Thoracic aorta (tissue), 2 donors: ENCODE data around the gene TTF2. TPM values are rescaled to one million over a fixed set of nuclear protein-coding genes. Genes with fewer than 3 reads are reported as not detected.

Experiments used
- ATAC-seq: fragments of 150-250 bp; one replicate; pipeline ENCODE4 v1.8.0; 2017; ENCODE audit warnings: low read depth; ENCODE audit not compliant: insufficient number of reproducible peaks, low FRiP score
- DNase-seq: peaks from one replicate; pipeline ENCODE4 v3.0.0-alpha.2; 2020; ENCODE audit warnings: low spot score
- H3K27ac ChIP-seq, 2 donors: fragments of 200-600 bp; sonication (generic); 1 replicate in 1 of 2; 2 replicates in 1 of 2; pipeline ENCODE4 v1.5.1; 2016; ENCODE audit warnings: mild to moderate bottlenecking in 2 of 2, moderate library complexity in 2 of 2
- H3K27me3 ChIP-seq: fragments of 200-600 bp; sonication (generic); replicated peaks from 2 replicates; pipeline ENCODE4 v1.6.0; 2016; ENCODE audit warnings: mild to moderate bottlenecking; ENCODE audit not compliant: insufficient read depth
- H3K36me3 ChIP-seq: fragments of 200-600 bp; sonication (generic); one replicate; pipeline ENCODE4 v1.5.1; 2016
- H3K4me1 ChIP-seq, 2 donors: fragments of 200-600 bp; sonication (generic); 1 replicate in 1 of 2; 2 replicates in 1 of 2; pipeline versions ENCODE4 v1.5.1 to v1.6.0; 2016; ENCODE audit warnings: low read depth in 2 of 2, mild to moderate bottlenecking in 1 of 2; ENCODE audit not compliant: control insufficient read depth in 1 of 2
- H3K4me3 ChIP-seq: fragments of 200-600 bp; sonication (generic); 2 replicates; pipeline ENCODE4 v1.5.1; 2016; ENCODE audit warnings: mild to moderate bottlenecking
- H3K9me3 ChIP-seq: fragments of 200-600 bp; sonication (generic); 2 replicates; pipeline ENCODE4 v1.5.1; 2016
- CTCF ChIP-seq: fragments of 200-600 bp; sonication (generic); IDR thresholded peaks from one replicate; pipeline ENCODE4 v1.5.1; 2019; ENCODE audit warnings: antibody characterized with exemption
- total RNA-seq, 2 donors: library from RNA; depleted of rRNA; stranded (reverse); fragments of >200 nt; gene quantifications; one replicate each; pipeline versions ENCODE4 v1.1.0 to v1.2.3, GENCODE V29; 2016

The TTF2 gene
- total RNA-seq, 2 donors from 2014 or later = 28.8 to 32.1 TPM

GRCh38 chr1:117033772-117034171 is 26.4 kb upstream of the TTF2 start:
- Histone ChIP-seq H3K36me3 (no peaks in the 10 kb centered on the region), H3K9me3 (no peaks in the 10 kb centered on the region), H3K27ac (no peak overlapping the region), H3K4me3 (no peak overlapping the region), H3K27me3 (no peaks in the 10 kb centered on the region), H3K4me1 (no peaks in the 10 kb centered on the region)
- no peak for ATAC-seq
- no peak for TF ChIP-seq CTCF
- no peak for DNase-seq

- H3K27ac ChIP-seq = no peak overlapping the region
- no peak for DNase-seq
- no peaks in the 10 kb centered on the region for H3K9me3 ChIP-seq
- no peak overlapping the region for H3K4me3 ChIP-seq
- H3K4me1 ChIP-seq = no peaks in the 10 kb centered on the region
- no peaks in the 10 kb centered on the region for H3K36me3 ChIP-seq
- TF ChIP-seq CTCF = no peak
- H3K27me3 ChIP-seq = no peaks in the 10 kb centered on the region
- ATAC-seq = no peak
These were observed 25.3 kb upstream of the TTF2 start for GRCh38 chr1:117034791-117035290.

GRCh38 chr1:117036018-117036461 is 24.1 kb upstream of the TTF2 start:
- DNase-seq (no peak), ATAC-seq (no peak)
- Histone ChIP-seq H3K27ac (no peak overlapping the region), H3K9me3 (no peaks in the 10 kb centered on the region), H3K4me3 (no peak overlapping the region), H3K36me3 (no peaks in the 10 kb centered on the region), H3K4me1 (no peaks in the 10 kb centered on the region), H3K27me3 (no peaks in the 10 kb centered on the region)
- no peak for TF ChIP-seq CTCF

- H3K36me3 ChIP-seq = no peaks in the 10 kb centered on the region
- ATAC-seq = no peak
- no peak overlapping the region for H3K27ac ChIP-seq
- H3K4me1 ChIP-seq = no peaks in the 10 kb centered on the region
- DNase-seq = no peak
- no peak for TF ChIP-seq CTCF
- H3K4me3 ChIP-seq = no peak overlapping the region
- no peaks in the 10 kb centered on the region for H3K27me3 ChIP-seq
- no peaks in the 10 kb centered on the region for H3K9me3 ChIP-seq
These were observed 22.3 kb upstream of the TTF2 start for GRCh38 chr1:117037802-117038201.

- no peaks in the 10 kb centered on the region for H3K36me3 ChIP-seq
- no peaks in the 10 kb centered on the region for H3K27me3 ChIP-seq
- no peak for ATAC-seq
- no peak overlapping the region for H3K27ac ChIP-seq
- H3K9me3 ChIP-seq = no peaks in the 10 kb centered on the region
- no peak for TF ChIP-seq CTCF
- H3K4me3 ChIP-seq = no peak overlapping the region
- H3K4me1 ChIP-seq = no peaks in the 10 kb centered on the region
- DNase-seq = no peak
These were observed 21.9 kb upstream of the TTF2 start for GRCh38 chr1:117038236-117038635.
